GM19238 (cell line): ENCODE measurements around the gene SPAG7.

Experiments used
- DNase-seq: peaks from one replicate; pipeline ENCODE4 v3.0.0; 2011; ENCODE audit warnings: low spot score; ENCODE audit not compliant: insufficient read length

The SPAG7 gene

DNA sequence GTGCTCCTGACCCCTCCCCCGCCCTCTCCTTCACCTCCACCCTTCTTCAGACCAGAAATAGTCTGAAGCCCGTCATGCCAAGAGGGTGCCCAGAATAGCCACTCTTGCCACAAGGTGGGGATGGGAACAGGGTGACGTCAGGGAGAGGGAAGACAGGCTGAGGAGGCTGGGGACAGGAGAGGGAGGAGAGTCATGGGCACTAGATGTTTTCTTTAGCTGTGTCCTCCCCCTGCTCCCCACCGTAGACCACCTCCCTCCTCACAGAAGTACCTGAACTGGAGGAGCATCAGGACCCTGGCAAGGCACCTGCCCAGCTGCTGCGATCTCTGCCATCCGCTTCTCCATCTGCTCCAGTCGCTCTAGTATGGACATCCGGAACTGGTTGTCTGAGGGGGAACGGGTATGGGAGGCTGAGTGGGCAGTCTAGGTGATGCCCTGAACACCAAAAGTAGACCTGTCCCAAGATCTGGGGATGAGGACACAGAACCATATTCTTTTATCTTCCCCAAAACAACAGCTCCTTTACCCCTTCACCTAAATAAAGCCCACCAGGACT is 6.6 kb upstream of the SPAG7 start:
- DNase-seq = no peak

DNA sequence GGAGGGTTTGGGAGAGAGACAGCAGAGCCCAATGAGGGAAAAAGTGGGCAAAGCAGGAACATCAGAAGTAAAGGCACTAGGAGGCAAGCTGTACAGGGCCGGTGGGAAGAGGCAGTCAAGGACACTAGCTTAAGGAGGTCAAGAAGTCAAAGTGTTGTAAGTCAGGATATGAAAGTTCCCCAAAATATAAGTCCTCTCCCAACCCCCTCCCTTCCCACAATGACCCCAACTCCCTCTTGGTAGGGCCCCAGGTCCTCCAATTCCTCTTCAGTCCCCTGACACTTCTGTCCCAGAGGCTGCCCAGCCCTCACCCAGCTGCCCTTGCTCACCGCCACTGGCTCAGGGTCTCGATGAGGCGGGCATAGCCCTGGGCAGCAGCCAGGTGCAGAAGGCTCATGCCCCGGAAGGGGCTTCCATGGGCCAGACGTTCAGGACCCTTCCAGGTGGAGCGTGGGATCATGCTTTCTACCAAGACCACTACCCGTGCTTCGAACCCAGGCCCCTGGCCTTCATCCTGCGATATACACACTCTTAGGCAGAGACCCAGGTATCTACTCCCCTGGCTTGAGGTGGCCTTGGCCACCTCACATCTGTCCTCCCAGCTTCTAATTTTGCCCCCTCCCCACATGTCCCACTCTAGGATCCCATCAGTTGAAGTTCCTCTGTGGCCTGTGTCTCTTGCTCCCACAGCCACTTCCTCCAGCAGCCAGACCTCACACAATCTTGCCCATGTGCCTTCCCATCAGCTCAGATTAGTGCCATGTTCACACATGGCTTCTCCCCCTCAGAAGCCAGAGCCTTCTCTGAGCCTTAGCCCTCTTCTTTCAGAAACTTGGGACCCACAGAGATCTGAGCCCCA is 5.9 kb upstream of the SPAG7 start:
- DNase-seq = no peak

DNA sequence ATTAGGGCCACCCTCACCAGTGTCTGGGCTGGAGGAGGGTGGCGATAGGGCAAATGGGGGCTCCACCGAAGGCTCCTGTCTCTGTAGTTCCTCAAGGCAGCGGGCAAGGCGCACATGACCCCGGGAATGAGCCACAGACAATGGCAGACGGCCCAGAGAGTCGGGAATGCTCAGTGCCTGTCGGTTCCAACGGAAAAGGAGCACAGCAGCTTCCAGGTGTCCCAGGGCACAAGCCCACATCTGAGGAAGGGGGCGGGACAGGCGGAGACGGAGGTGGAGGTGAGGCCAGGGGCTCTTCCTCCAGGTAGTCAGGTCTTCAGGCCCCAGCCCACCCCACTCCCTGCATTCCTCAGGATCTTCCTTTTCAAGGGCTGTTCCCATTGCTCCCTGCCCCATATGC is 5.1 kb upstream of the SPAG7 start:
- DNase-seq = no peak

- DNase-seq = no peak
These were observed 4.7 kb upstream of the SPAG7 start for GRCh38 chr17:4972322-4972721.

DNA sequence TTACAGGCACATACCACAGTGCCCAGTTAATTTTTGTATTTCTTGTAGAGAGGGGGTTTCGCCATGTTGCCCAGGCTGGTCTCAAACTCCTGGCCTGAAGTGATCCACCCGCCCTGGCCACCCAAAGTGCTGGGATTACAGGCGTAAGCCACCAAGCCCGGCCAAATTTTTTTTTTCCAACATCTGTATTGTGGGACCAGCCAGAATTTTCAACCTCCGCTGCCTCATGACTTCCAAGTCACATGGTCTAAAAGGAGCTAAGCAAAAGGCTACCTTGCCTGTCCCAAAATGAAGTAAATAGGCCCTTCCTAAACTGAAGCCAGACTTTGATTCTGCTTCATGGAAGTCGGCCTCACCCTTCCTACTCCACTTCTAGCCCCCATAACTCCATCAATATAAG is 4.2 kb upstream of the SPAG7 start:
- DNase-seq = no peak

DNA sequence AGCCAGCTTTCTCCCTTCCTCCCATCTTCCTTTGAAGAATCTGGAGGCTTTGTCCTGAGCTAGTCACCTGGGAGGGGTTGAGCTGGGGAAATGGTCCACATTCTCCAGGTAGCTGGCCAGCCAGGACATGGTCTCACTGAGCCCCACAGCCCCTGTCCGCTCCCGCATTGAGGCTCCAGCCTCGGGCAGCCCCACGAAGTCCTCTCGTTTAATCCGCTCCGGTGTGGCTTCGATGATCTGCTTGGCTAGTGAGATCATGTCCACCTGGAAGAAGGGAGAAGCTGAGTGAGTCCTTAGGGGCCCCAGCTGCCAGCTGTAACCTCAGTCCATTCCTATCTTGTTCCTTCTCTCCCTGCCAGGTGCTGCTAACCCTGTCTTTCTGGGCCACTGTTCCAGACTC is 2.7 kb upstream of the SPAG7 start:
- no peak for DNase-seq

DNA sequence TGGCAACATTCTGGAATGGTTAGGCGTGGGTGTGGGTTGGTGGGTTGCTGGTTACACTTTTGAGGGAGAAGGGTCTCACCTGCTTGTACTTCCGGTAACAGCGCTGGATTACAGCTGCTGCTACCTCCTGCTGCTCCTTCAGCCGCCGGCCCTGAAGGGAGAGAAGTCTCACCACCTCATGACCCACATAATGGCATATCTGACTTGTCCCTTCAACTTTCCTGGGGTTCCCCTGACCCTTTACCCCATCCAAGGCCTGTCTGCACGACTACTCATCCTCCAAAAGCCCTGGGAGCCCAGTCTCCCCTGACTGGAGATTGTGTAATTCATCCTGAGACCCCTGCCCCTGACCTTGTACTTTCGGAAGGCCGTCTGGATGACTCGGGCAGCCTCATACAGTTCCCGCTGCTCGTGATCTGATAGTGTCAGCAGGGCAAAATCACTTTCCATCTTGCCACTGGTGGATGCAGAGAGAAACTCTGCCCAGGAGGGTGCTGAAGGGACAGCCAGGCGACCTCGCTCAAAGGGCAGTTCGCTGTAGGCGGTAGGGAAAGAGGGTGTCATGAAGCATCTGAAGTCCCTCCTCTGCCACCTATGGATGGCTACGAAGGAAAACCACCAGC is 2.0 kb upstream of the SPAG7 start:
- DNase-seq = no peak

DNA sequence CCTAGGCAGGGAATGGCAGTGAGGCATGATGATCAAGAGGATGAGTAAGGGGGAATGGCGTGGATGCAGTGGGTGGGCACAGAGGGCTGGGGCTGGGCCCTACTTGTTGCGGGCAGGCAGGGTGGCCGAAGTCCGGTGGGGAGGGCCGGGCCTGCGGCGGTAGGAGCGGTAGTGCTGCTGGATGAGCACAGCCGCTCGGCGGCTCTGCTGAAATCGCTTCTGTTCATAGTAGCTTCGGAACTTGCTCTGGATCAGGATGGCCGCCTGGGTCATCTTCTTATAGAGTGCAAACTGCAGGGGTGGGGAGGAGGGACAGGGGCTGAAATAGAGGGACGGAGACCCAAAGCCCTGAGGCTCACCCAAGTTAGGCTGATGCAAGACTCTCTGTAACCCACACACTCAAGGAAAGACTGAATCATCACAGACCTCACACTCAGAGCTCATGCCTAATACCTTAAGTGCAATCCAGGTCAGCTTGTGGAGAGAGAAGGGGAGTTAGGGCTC is 1.5 kb upstream of the SPAG7 start:
- DNase-seq = no peak

DNA sequence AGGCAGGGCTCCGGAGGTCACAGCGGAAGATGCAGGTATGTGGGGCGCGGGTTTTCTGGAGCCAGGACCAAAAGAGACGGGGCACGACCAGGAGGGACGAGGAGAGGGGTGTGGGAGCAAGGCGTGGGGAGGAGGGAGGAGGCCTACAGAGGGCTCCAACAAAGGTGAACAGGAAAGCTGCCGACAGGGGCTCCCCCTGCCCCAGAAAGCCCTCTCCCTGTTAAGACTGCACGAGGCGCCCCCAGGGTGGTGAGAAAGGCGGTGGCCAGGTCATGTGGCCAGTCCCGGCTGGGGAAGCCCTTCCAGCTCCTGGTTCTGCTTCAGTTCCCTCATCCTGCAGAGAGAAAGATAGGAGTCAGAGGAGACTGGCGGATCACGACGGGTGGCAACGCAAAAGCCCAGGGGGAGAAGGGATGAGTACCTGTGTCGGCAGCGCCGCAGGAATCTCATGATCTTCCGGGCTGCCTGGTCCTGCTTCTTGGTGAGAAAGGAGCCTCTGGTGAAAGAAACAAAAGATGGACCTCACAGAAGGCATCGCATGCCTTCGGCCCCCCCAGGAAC is 949 bp upstream of the SPAG7 start:
- no peak for DNase-seq

GRCh38 chr17:4966844-4967538 is 626 bp downstream of the SPAG7 start:
- peak; percentile 97 for DNase-seq

- no peak for DNase-seq
These were observed 2.2 kb downstream of the SPAG7 start for GRCh38 chr17:4965311-4965986.

- DNase-seq = no peak
These were observed 7.2 kb downstream of the SPAG7 start for GRCh38 chr17:4960279-4960922.

DNA sequence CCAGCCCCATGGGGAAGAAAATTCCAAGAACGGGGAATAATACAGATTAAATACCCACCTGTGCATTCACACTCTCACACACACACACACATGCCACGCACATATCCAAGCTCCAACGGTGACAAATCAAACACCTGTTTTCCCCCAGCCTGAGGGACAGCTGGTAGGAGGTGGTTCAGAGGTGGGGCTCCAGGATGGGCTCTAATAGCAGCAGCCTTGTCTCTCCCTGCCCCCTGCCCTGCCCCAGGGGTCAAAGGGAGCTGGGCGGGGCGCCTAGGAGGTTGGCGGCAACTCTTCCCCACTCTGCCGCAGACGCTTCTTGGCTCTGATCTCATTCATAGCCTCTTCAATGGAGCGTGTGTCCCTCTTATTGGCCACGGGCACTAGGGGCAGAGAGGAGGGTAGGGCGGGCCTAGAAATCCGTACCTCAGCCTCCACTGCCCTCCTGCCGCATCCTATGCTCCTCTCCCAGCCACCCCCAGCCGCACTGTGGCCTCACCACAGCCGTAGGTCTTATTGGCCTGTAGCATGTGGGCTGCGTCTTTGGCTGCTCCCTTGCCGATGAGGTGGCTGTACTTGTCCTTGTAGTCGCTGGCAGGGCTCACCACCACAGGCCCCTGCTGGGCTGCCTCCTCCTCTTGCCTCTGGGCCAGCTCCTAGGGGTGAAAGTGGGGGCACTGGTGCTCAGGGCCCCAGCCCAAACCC is 8.2 kb downstream of the SPAG7 start:
- DNase-seq = no peak

- no peak for DNase-seq
These were observed 9.5 kb downstream of the SPAG7 start for GRCh38 chr17:4958102-4958501.

- no peak for DNase-seq
These were observed 11.0 kb downstream of the SPAG7 start for GRCh38 chr17:4956493-4957061.

- DNase-seq = no peak
These were observed 12.5 kb downstream of the SPAG7 start for GRCh38 chr17:4955091-4955490.

GRCh38 chr17:4953451-4953961 is 14.1 kb downstream of the SPAG7 start:
- no peak for DNase-seq

GRCh38 chr17:4951486-4951885 is 16.1 kb downstream of the SPAG7 start:
- DNase-seq = no peak

DNA sequence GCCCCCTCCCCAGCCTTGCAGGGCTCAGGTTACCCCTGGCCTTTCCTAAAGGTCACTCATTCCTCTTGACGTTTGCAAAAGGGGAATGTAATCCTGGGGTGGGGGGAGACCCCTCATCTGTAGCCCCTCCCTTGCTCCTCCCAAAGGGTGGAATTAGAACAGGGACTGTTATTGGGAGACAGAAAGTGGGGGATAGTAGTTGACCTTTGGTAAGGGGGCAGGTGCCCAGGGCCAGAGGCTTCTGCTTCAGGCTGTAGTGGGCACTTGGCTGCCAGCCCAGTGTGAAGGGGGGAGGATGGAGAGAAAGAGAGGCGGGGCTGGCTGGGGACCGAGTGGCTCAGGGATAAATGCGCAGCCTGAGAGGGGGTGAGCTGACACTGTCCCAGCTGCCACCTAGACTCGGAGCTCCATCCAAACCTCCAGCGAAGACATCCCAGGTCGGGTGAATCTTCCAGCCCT is 16.8 kb downstream of the SPAG7 start, which contains the start of gene ENO3:
ENO3 (plus strand) TSS at position 374 of the 459 bp plus-strand sequence. CDS start 711 bp downstream, outside the sequence.
- DNase-seq = no peak
